HG02870 (cell line): ENCODE measurements around the gene VPREB3.
A peak's percentile ranks its signal among the peaks of the same experiment; 100 is the strongest.

Experiments used
- ATAC-seq: cut with Tn5 transposase; IDR thresholded peaks from one replicate; pipeline ENCODE4 v1.9.1; 2021; ENCODE audit warnings: mild to moderate bottlenecking, moderate library complexity; ENCODE audit not compliant: unreplicated experiment

VPREB3 gene

GRCh38 chr22:23767673-23768548 is 13.7 kb upstream of the VPREB3 start, which contains the start of gene CHCHD10:
Gene CHCHD10, minus strand, starts transcription at chr22:23767972. Its CDS starts 98 bp downstream, at chr22:23767874.
- ATAC-seq: peak; percentile 57

- ATAC-seq: no peak
Observed at GRCh38 chr22:23767303-23767672, 13.1 kb upstream of the VPREB3 start.

GRCh38 chr22:23764899-23765881 is 11.0 kb upstream of the VPREB3 start:
- no peak for ATAC-seq

GRCh38 chr22:23763954-23764353 is 9.7 kb upstream of the VPREB3 start:
- no peak for ATAC-seq

GRCh38 chr22:23763579-23763945 is 9.3 kb upstream of the VPREB3 start:
- ATAC-seq: no peak

GRCh38 chr22:23762842-23763578 is 8.8 kb upstream of the VPREB3 start, which contains the start of gene C22orf15:
Gene C22orf15, plus strand, starts transcription at chr22:23762990. Its CDS starts 317 bp downstream, at chr22:23763307.
- no peak for ATAC-seq

GRCh38 chr22:23760056-23760455 is 5.8 kb upstream of the VPREB3 start:
- ATAC-seq: no peak

GRCh38 chr22:23759566-23759965 is 5.3 kb upstream of the VPREB3 start:
- no peak for ATAC-seq

- ATAC-seq: no peak
Observed at GRCh38 chr22:23756891-23757290, 2.7 kb upstream of the VPREB3 start.

- ATAC-seq: no peak
Observed at GRCh38 chr22:23755711-23756110, 1.5 kb upstream of the VPREB3 start.

- no peak for ATAC-seq
Observed at GRCh38 chr22:23754980-23755636, 883 bp upstream of the VPREB3 start.

- no peak for ATAC-seq
Observed at GRCh38 chr22:23753385-23753784, 840 bp downstream of the VPREB3 start.

GRCh38 chr22:23752750-23753149 is 1.5 kb downstream of the VPREB3 start:
- ATAC-seq: no peak

- no peak for ATAC-seq
Observed at GRCh38 chr22:23752090-23752691, 2.0 kb downstream of the VPREB3 start.

- peak; percentile 26 for ATAC-seq
Observed at GRCh38 chr22:23751441-23751996, 2.7 kb downstream of the VPREB3 start.

- ATAC-seq: peak; percentile 64
Observed at GRCh38 chr22:23750714-23751440, 3.3 kb downstream of the VPREB3 start, which contains the start of gene ZNF70. Gene ZNF70, minus strand, starts transcription at chr22:23751112. Its CDS starts 5,972 bp downstream, at chr22:23745140.

GRCh38 chr22:23750367-23750713 is 3.9 kb downstream of the VPREB3 start:
- no peak for ATAC-seq

- no peak for ATAC-seq
Observed at GRCh38 chr22:23749841-23750301, 4.4 kb downstream of the VPREB3 start.

GRCh38 chr22:23745791-23746190 is 8.4 kb downstream of the VPREB3 start:
- ATAC-seq: no peak
